HG03066 (cell line): ENCODE data around the gene TRPV3.
"Not testable (repeated sequence)": the region's sequence is repeated elsewhere in the genome, so short reads cannot be mapped to it uniquely, and the experiment has no call there.

ENCODE experiments used
- ATAC-seq: cut with Tn5 transposase; IDR thresholded peaks from one replicate; pipeline ENCODE4 v1.9.1; 2021; ENCODE audit warnings: low read depth; ENCODE audit not compliant: unreplicated experiment

TRPV3 gene

DNA sequence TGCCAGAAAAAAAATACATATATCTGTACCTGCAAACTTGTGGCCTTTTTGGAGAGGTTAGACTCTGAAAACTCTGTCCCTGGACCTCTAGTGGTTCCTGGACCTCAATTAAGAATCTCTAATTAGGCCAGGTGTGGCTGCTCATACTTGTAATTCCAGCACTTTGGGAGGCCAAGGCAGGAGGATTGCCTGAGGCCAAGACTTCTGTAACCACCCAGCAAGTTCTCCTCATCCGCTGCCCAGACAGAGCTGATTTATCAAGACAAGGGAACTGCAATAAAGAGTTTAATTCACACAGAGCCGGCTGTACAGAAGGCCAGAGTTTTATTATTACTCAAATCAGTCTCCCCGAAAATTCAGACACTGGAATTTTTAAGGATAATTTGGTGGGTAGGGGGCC is 77.6 kb downstream of the TRPV3 start:
- ATAC-seq, result no peak

GRCh38 chr17:3475812-3476610 is 81.6 kb downstream of the TRPV3 start, which contains the start of gene ASPA:
Gene ASPA (plus strand): TSS chr17:3475997. CDS start chr17:3476160, 163 bp downstream.
- ATAC-seq, result no peak

DNA sequence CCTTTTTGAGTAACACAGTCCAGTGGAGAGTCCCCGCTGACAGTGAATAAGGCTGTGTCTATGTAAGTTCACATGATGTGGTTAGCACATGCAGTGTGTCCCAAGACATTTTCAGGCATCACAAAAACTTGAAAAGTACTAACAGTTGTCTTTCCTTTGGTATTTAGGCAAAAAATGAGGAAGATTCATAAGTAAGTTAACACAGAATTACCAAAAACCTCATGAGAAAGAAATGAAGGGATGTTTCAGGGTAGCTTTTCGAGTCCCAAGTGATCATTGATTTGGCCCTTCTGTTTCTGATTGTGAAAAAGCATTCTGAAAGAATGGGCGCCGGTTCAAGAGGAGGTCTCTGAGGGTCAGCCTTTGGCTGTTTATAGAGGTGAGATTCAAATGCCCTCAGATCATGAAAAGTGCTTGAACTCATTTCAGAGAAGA is 82.3 kb downstream of the TRPV3 start:
- no peak for ATAC-seq

DNA sequence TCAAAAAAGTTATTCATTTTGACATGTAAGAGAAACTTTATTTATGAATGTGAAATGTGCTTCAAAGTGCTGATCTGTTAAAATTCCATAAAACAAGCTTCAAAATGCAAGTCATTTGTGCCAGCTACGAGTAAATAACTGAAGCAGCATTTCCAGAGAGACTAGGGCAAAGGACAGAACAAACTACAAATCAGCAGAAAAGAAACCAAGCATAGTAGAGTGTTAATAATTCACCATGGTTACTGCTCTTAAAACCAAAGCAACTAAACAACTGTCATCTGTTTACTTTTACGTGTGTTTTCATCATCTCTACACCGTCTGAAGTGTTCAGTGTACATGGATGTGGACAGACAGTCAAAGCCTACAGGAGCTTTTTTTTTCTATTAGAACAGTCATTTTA is 83.4 kb downstream of the TRPV3 start:
- ATAC-seq, result no peak

GRCh38 chr17:3472137-3472536 is 85.5 kb downstream of the TRPV3 start:
- no peak for ATAC-seq

DNA sequence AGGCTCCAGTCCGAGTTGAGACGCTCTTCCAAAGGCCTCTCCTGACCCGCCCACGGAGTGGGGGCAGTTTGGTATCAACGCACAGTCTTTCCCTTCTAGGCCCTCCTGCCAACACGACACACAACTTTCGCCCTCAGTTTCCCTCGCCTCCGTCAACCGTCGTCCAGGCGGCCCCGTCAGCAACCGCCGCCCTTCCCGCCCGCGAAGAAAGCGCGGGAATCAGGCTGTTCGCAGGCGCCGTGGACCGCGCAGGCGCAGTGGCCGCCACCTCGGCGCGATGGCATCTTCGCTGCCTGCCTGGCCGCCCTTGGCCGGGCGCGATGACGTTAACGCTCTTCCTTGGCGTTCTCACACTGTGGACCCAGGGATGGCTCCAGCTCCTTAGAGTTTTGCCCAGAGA is 86.0 kb downstream of the TRPV3 start, which contains the start of gene SPATA22:
Gene SPATA22, minus strand, starts transcription at position 221 of the 400 bp plus-strand sequence. CDS start 2,494 bp downstream, outside the sequence.
- ATAC-seq, result no peak

- ATAC-seq, result no peak
Observed at GRCh38 chr17:3469529-3469928, 88.1 kb downstream of the TRPV3 start.

DNA sequence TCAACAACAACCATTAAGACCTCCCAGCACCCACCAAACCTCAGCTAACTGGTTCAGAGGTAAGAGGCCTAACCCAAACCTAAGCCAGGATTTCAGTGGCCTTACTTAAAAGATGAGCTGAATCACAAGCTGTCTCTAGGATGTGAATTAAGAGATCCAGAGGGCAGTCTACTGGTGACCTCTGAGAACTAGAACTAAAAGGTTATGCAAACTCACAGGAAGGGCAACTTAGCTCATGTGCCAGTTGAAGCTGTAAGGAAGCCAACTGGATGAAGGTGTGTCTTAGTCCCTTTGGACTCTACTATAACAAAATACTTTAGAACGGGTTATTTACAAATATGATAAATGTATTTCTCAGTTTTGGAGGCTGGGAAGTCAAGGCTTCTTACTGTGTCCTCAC is 91.3 kb downstream of the TRPV3 start:
- ATAC-seq, result not testable (repeated sequence)
